ENCODE data around the gene PAGE5.

GRCh38 chrX:55206162-55206941 lies 13.8 kb upstream of the PAGE5 start:
- TF ChIP-seq TCF7L2 (IDR thresholded peaks at IDR 0.05; ENCODE audit: low read depth, low read length) (no peak), CTCF (IDR thresholded peaks at IDR 0.05) (no peak)

Data from Panc1 (cell line).